ENCODE results near the gene VAMP2.

DNA sequence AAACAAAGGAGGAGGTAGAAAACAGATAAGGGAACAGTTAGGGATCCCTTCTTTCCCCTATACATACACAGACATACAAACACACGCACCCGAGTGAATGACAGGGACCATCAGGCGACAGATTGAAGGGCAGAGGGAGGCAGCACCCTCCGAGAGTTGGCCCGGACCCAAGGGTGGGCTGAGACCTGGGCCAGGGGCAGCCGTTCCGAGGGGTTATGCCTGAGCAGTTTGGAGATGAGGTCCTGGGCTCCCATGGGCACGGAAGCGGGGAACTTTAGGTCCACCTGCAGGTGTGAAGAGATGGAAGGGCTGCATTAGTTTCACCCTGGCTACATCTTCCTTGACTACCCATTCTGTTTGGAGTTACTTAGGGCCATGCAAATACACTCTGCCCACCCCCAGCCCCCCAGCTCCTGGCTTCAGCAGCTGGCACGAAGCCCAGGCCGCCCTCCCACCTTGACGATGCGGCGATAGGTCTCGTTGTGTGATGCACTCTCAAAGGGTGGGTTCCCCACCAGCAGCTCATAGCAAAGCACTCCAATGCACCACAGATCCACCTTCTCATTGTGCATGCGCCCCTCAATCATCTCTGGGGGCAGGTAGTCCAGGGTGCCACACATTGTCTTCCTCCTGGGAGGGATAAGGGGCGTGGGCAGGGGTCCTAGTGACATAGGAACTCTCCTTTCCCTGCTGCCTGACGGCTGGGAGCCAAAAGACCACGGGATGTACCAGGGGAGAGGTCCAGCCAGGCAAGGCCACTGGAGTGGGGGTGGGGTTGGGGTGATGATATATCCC, 42.2 kb upstream of the VAMP2 start:
- TF ChIP-seq, protein P1, sequence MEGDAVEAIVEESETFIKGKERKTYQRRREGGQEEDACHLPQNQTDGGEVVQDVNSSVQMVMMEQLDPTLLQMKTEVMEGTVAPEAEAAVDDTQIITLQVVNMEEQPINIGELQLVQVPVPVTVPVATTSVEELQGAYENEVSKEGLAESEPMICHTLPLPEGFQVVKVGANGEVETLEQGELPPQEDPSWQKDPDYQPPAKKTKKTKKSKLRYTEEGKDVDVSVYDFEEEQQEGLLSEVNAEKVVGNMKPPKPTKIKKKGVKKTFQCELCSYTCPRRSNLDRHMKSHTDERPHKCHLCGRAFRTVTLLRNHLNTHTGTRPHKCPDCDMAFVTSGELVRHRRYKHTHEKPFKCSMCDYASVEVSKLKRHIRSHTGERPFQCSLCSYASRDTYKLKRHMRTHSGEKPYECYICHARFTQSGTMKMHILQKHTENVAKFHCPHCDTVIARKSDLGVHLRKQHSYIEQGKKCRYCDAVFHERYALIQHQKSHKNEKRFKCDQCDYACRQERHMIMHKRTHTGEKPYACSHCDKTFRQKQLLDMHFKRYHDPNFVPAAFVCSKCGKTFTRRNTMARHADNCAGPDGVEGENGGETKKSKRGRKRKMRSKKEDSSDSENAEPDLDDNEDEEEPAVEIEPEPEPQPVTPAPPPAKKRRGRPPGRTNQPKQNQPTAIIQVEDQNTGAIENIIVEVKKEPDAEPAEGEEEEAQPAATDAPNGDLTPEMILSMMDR (IDR thresholded peaks at IDR 0.05): no peak
- TF ChIP-seq POLR2A (IDR thresholded peaks at IDR 0.05): no peak
